ENCODE measurements around the gene NME3. TPM values are rescaled to one million over a fixed set of nuclear protein-coding genes. Genes with fewer than 3 reads are reported as not detected.

NME3 gene
- total and polyA plus RNA-seq, 9 of the 15 experiments (the other 6 are each of a cell fraction or from before 2014, with no cell fraction given) = 0.68 to 76.3 (median 11.5) TPM

- no peak for TF ChIP-seq HDAC3 (IDR thresholded peaks at IDR 0.05; ENCODE audit: borderline replicate concordance, partially characterized antibody)
- no peak for TF ChIP-seq SRSF9 (IDR thresholded peaks at IDR 0.05; ENCODE audit: borderline replicate concordance, low read depth, low read length)
- TF ChIP-seq PBX2 (CRISPR knock-in tag; IDR thresholded peaks at IDR 0.05; ENCODE audit: low read depth) = no peak
- no peak for TF ChIP-seq PBX2 (tag; conservative IDR thresholded peaks at IDR 0.05; ENCODE audit: low read depth)
- TF ChIP-seq CREM (IDR thresholded peaks at IDR 0.05; ENCODE audit: low read depth) = peak; percentile 84
- TF ChIP-seq NELFE (IDR thresholded peaks at IDR 0.05; ENCODE audit: insufficient read depth, insufficient read length) = no peak
- TF ChIP-seq, protein P1, sequence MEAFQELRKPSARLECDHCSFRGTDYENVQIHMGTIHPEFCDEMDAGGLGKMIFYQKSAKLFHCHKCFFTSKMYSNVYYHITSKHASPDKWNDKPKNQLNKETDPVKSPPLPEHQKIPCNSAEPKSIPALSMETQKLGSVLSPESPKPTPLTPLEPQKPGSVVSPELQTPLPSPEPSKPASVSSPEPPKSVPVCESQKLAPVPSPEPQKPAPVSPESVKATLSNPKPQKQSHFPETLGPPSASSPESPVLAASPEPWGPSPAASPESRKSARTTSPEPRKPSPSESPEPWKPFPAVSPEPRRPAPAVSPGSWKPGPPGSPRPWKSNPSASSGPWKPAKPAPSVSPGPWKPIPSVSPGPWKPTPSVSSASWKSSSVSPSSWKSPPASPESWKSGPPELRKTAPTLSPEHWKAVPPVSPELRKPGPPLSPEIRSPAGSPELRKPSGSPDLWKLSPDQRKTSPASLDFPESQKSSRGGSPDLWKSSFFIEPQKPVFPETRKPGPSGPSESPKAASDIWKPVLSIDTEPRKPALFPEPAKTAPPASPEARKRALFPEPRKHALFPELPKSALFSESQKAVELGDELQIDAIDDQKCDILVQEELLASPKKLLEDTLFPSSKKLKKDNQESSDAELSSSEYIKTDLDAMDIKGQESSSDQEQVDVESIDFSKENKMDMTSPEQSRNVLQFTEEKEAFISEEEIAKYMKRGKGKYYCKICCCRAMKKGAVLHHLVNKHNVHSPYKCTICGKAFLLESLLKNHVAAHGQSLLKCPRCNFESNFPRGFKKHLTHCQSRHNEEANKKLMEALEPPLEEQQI (IDR thresholded peaks at IDR 0.05) = no peak
- TF ChIP-seq, protein P2, sequence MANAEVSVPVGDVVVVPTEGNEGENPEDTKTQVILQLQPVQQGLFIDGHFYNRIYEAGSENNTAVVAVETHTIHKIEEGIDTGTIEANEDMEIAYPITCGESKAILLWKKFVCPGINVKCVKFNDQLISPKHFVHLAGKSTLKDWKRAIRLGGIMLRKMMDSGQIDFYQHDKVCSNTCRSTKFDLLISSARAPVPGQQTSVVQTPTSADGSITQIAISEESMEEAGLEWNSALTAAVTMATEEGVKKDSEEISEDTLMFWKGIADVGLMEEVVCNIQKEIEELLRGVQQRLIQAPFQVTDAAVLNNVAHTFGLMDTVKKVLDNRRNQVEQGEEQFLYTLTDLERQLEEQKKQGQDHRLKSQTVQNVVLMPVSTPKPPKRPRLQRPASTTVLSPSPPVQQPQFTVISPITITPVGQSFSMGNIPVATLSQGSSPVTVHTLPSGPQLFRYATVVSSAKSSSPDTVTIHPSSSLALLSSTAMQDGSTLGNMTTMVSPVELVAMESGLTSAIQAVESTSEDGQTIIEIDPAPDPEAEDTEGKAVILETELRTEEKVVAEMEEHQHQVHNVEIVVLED (CRISPR knock-in tag; IDR thresholded peaks at IDR 0.05) = peak; percentile 56; the same call in 1 of the 2 replicates
- no peak for TF ChIP-seq PURB (CRISPR knock-in tag; IDR thresholded peaks at IDR 0.05; ENCODE audit: low read depth)
- TF ChIP-seq ZNF77 (CRISPR knock-in tag; IDR thresholded peaks at IDR 0.05) = no peak
- TF ChIP-seq PRMT5 (CRISPR knock-in tag; IDR thresholded peaks at IDR 0.05) = peak; percentile 69; the same call in 1 of the 2 replicates
- TF ChIP-seq BRD9 (IDR thresholded peaks at IDR 0.05; ENCODE audit: low read depth, partially characterized antibody) = no peak
- no peak for TF ChIP-seq ZBTB26 (CRISPR knock-in tag; IDR thresholded peaks at IDR 0.05)
- no peak for TF ChIP-seq SAFB2 (IDR thresholded peaks at IDR 0.05; ENCODE audit: borderline replicate concordance, low read depth, low read length, severe bottlenecking)
- TF ChIP-seq SRSF7 (optimal IDR thresholded peaks at IDR 0.05; ENCODE audit: low read depth, low read length) = no peak
- no peak for TF ChIP-seq ZNF408 (CRISPR knock-in tag; IDR thresholded peaks at IDR 0.05; ENCODE audit: low read depth)
- no peak for TF ChIP-seq NR2C1 (IDR thresholded peaks at IDR 0.05)
- peak; percentile 56; the same call in 1 of the 2 replicates for TF ChIP-seq NR2C1 (tag; IDR thresholded peaks at IDR 0.05)
- peak; percentile 61 for TF ChIP-seq JUND (IDR thresholded peaks at IDR 0.05; ENCODE audit: borderline replicate concordance, low read depth, low read length)
- peak; percentile 15; the same call in 1 of the 3 replicates for TF ChIP-seq JUND (tag; IDR thresholded peaks at IDR 0.05; ENCODE audit: borderline replicate concordance, low read depth, low read length)
- TF ChIP-seq ZC3H4 (CRISPR knock-in tag; IDR thresholded peaks at IDR 0.05; ENCODE audit: borderline replicate concordance) = no peak
These were observed 1.8 kb upstream of the NME3 start, which contains the start of gene MRPS34 (continued) for GRCh38 chr16:1772908-1773702.
